Stimulated activated CD8-positive, alpha-beta memory T cell treated with anti-CD3 and anti-CD28 coated beads, Interleukin-4, amount 100 ng/mL, for 1 hour (primary cell): Measurements from ENCODE around the gene SZRD1.
"Not testable (repeated sequence)": the region's sequence is repeated elsewhere in the genome, so short reads cannot be mapped to it uniquely, and the experiment has no call there.

Source experiments
- DNase-seq, 2 donors: peaks; one replicate each; pipeline ENCODE4 v3.0.0-alpha.2; 2020; ENCODE audit warnings: low read depth in 2 of 2, low spot score in 1 of 2

The SZRD1 gene, protein sequence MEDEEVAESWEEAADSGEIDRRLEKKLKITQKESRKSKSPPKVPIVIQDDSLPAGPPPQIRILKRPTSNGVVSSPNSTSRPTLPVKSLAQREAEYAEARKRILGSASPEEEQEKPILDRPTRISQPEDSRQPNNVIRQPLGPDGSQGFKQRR

DNA sequence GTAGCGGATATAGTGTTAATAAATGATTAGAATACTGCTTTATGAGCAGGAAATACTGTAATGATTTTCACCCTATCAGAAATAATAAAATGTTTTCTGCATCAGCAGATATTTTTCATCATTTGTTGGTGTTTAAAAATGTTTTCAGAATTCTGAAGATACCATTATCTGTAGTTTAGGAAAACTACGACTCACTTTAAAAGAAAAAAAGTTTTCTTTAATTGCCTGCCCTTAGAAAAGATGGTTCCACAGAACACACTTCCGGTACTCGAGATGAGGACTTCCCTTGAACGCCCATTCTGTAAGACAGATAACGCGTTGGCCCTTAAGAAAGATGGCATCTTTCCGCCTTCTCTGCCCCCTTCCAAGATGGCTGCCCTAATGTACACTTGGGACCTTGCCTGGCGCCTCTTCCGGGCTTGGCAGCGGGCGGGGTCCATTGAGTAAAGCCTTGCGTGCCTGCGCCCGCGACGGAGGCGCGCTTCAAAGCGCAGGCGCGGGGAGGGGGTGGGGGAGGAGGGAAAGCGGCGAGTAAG is at the start of gene SZRD1:
SZRD1 (plus strand) TSS at position 521 of the 536 bp plus-strand sequence. CDS start 16 bp downstream, outside the sequence.
- DNase-seq: peak; percentile 76 to 89

DNA sequence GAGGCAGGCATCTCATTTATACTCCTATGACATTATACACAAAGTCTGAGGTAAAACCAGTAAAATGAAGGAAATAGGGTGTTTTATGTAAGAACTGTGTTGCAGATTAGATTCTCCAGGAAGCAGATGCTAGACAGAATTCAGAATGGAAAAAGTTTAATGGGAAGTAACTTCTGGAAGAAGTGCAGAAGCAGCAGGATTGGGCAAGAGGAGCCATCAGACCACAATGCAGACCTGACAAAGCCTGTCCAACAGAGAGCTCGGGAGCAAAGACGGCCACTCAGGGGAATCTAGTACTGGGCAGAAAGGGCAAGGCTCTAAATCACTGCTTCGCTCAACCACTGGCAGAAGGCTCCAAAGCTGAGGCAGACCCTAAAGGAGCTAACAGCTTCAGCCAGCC is 48.5 kb upstream of the SZRD1 start:
- DNase-seq: no peak

DNA sequence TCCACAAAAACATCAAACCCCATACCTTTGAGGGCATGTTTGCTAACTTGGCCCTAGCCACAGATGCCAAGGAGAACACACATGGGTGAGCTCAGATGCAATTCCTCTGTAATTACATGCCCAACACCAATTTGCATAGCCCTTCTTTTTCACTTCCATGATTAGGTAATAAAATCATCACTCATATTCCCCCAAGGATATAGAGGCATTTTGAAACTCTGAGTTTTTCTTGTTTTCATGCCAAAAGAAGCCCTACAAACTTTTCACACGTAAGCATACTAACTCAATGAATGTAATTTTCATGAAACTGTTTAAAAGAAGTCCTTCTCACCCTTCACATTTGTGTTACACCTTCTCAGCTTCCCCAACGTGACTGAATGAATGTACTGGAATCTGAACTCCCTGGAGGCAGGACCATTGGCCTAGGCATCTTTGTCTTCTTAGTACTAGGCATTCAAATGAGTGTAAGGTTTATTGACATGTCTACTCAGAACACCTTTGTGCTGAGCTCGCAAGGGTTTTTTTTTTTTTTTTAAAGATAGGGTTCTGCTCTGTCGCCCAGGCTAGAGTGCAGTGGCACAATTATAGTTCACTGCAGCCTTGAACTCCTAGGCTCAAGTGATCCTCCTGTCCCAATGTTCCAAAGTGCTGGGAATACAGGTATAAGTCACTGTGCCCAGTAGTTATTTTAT is 45.7 kb upstream of the SZRD1 start:
- no peak for DNase-seq

DNA sequence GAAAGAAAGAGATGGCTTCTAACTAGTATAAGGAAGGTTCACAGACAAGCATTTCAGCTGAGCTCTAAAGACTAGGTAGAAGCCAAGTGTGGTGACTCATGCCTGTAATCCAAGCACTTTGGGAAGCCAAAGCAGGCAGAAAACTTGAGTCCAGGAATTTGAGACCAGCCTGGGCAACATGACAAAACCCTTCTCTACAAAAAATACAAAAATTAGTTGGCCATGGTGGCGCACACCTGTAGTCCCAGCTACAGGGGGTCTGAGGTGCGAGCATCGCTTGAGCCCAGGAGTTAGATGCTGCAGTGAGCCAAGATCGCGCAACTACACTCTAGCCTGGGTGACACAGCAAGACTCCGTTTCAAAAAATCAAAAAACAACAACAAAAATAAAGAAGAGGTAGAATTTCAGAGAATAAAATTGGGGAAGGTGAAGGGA is 42.6 kb upstream of the SZRD1 start:
- no peak for DNase-seq

DNA sequence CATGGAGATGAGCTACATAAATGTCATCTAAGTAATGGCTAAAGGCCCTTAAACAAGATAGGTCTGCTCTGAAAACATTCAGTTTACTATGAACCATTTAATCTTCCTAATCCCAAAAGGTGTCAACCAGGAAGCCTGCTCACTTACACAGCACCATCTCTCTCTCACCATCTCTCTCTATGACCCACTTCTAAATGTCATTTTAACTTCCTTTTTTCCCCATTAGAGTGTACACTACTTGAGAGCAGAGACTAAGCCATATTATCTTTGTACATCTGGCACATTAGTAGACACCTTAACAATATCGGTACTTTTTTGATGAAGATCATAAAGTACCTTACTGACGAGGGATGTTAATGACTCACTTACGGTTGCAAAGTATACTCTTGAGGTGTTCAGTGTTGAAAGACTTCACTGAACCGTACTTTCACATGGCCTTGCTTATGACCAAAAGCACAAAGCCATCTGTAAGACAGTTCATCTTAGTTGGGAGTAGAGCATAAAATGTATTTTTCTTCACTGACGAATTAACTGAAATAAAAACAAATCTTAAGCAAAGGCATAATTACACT is 40.1 kb upstream of the SZRD1 start:
- DNase-seq: no peak

DNA sequence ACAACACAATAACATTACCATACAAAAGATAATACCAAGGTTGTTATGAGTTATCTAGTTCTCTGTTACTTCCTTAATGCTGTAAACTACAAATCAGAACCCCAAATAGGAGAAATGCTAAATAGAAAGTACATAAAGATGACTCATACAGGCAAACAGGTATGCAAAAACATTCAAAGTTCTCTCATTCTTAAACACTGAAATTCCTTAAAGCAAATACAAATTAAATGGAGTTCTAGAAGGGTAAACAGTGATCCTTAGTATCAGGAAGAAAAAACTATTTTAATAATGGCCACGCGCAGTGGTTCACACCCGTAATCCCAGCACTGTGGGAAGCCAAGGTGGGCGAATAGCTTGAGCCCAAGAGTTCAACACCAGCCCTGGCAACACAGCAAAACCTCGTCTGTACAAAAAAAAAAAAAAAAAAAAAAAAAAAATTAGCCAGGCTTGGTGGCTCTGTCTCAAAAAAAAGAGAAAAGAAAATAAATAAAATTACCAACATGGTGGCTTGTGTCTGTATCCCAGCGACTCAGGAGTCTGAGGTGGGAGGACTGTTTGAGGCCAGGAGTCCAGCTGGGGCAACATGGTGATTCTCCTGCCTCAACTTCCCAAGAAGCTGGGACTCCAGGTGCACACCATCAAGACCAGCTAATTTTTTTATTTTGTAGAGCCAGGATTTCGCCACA is 32.2 kb upstream of the SZRD1 start:
- no peak for DNase-seq

DNA sequence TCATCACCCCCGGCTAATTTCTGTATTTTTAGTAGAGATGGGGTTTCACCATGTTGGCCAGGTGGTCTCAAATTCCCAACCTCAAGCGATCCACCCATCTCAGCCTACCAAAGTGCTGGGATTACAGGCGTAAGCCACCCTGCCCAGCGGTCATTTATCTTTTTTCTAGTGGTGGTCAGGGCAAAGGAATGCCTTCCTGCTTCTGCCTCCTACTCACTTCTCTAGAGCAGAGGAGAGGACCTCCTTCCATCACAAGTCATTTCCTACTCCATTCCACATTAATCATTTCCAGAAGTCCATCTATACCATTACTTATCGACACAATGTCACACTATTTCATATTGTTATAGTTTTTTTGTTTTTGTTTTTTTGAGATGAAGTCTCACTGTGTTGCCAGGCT is 28.1 kb upstream of the SZRD1 start:
- DNase-seq: no peak

DNA sequence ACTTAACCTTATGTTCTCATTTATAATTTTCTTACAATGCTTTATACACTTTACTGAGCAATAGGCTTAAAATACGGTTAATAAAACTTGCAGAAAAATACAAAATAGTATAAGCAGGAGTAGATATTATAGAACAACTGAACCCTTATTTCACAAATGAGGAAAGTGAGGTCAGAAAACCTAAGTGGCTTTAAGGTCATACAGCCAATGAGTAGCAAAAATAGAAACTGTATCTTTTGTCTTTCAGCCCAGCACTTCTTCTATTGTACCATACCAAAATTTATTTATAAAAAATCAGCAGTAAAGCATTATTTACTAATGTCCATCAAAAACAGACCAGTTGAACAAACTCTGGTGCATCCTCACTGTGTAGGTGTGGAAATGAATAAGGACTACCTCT is 26.4 kb upstream of the SZRD1 start:
- no peak for DNase-seq

DNA sequence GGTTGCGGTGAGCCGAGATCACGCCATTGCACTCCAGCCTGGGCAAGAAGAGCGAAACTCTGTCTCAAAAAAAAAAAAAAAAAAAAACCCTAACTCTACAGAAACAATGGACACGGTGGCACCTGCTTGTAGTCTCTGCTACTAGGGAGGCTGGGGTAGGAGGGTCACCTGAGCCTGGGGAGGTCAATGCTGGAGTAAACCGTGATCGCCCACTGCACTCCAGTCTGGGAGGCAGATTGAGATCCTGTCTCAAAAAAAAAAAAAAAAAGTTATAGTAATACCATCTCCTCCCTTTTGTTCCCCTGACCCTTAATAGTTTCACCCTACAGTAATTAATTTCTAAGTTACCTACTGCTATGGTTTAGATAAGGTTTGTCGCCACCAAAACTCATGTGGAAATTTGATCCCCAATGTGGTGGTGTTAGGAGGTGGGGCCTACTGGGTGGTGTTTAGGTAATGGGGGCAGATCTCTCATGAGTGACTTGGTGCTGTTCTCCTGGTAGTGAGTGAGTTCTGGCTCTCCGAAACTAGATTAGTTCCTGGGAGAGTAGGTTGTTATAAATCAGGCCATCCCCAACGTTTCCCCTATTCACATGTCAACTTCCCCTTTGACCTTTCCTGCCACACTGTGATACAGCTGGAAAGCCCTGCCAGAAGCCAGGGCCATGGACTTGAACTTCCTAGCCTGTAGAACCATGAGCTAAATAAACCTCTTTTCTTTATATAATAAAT is 24.5 kb upstream of the SZRD1 start:
- DNase-seq: no peak

DNA sequence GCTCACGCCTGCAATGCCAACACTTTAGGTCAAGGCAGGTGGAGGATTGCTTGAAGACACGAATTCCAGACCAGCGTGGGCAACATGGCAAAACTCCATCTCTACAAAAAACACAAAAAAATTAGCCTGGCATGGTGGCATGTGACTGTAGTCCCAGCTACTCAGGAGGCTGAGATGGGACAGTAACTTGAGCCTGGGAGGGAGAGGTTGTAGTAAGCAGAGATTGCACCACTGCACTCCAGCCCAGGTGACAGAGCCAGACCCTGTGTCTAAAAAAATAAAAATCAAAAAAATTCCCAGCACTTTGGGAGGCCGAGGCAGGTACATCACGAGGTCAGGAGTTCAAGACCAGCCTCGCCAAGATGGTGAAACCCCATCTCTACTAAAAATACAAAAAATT is 23.8 kb upstream of the SZRD1 start:
- DNase-seq: not testable (repeated sequence)

DNA sequence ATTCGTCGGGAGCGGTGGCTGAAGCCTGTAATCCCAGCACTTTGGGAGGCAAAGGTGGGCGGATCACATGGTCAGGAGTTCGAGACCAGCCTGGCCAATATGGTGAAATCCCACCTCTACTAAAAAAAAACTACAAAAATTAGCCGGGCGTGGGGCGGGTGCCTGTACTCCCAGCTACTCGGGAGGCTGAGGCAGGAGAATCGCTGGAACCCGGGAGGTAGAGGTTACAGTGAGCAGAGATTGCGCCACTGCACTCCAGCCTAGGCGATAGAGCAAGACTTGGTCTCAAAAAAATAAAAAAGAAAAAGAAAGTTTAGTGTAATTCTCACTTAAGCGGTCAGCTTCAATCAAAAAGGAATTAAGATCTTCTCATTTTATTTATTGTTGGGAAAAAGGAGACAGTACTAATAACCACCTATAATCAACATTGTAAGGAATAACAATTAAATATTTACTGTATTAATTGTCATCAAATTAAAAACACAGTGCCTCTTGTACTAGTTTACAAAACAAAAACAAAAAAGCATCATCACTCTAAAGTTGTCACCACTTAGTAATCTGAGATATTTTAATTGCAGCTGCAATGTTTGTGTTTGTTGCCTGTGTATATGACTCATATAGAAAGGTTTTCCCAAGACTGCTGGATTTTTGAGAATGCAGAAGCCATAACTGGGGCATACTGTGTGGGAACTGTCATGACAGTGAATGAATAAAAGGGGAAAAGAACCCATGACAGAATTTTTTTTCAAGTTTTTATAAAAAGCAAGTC is 18.4 kb upstream of the SZRD1 start:
- no peak for DNase-seq

DNA sequence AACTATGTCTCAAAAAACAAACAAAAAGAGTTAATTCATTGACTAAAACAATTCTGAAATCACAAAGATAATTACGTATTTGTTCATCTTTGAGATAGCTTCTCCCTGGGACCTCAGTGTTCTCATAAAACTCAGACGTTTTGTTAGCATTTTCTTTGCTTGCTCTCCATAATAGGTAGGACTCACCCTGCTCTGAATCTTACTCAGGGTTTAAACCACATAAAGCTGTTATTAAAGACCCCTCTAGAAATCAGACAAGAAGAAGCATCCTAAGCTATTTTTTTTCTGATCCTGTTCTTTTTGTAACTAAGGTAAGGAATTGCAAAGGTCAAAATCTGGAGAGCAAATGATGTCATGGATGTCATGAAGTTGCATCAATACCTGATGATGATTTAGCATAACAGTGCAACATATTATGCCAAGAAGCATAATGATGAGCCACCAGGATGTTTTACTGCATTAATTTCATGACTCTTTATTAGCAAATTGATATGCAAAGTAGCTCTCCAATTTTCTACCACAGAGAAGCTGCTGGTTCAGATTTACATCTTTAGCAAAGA is 17.1 kb upstream of the SZRD1 start:
- DNase-seq: no peak

DNA sequence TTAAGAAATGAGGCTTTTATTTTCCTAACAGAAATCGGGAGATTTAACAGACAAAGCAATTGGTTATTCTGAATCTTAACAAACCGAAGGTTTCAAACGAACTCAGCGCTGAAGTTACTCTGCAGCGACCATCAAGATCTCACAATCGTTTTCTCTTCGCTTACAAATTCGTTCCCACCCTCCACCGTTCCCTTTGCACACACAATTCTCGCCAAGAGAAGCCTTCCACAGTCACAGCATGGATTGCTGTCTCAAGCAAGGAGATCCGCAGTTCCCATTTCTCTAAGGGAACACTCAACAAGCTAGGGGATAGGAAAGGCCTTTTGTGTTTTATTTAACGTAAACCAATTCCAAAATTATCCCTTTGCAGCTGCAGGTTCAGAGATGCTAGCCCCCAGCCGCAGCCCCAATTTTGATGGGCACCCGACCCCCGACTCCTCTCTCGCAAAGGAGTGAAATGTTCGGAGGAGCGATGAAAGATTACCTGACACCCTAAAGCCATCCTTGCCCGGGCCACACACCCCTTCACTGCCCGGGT is 15.5 kb upstream of the SZRD1 start:
- no peak for DNase-seq

DNA sequence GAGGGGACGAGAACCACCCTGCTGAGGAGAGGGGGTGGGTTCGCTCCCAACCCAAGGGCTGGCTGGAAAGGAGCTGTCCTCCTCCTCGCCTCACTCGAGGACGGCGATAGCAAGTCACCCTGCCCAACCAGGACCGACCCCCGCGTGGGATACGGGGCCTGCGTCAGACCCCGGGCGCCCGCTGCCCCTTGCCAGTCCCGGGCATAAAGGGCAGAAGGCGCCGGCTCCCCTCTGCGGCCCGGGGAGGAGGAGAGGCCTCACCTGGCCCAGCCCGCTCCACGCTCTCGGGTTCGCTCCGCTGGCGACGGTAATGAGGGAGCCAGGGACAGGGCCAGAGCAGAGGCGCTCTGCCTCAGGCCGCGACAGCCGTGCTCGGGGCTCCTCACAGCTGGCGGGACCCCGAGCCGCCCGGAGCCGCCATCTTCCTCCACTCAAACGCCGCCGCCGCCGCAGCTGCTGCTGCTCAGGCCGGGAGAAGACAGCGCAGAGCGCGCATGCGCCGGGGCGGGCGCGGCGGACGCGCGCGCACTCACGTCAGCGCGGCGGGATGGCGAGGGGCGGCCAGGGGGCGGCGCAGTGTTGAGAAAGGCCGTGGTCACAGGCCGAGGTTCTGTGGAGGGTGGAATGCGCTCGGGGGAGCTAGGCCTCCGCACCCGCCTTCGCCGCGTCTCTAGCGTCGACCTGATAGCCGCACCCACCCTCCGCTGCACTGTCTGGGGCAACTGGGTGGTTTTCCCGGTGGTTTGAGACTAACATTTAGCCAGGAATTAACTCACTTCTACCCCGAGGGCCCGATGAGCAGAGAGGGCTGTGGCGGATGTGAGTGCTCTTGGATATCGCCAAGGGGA is 14.8 kb upstream of the SZRD1 start, which contains the start of gene FBXO42:
FBXO42 (minus strand) TSS at position 487 of the 848 bp plus-strand sequence. CDS start 37,062 bp downstream, outside the sequence.
- peak; percentile 77 to 83 for DNase-seq

DNA sequence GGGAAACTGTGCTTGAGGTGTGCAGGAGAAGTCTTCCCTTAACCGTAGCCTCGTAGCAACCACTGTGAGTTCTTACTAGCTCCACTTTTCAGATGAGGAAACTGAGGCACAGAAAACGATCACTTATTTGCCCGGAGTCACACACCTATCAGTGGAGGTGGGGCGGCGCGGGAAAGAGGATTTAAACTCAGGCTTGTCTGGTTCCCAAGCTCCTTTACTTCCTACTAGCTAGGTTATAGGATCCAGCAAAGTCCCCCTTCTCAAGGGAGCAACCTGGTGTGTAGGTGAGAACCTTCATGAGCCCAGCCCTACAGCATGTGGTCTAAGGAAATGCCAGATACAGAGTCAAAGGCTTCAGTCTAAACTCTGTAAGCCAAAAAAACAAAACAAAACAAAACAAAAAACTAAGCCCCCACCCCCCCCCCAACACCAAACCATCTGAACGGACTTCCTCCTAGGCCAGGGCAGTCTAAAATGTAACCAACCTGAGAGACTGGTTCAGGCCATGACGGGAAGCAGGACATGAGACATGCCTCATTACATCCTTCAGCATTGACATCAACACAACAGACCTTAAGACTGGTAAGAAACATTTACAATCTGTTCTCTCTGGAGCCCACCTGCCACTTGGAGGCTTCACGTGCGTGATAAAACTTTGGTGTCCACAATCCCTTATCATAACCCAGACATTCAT is 14.1 kb upstream of the SZRD1 start:
- DNase-seq: no peak

DNA sequence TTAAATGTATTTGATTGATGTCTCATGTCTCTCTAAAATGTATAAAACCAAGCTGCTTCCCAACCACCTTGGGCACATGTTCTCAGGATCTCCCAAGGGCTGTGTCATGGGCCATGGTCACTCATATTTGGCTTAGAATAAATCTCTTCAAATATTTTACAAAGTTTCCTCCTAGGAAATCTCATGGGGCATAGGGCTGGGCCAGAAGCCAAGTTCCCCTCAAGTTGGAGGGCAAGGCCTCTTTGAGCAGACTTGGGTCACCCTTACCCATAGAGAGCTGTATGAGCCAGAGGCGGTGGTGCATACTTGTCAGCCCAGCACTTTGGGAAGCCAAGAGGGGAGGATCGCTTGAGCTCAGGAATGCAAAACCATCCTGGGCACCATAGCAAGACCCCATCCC is 12.4 kb upstream of the SZRD1 start:
- DNase-seq: no peak

DNA sequence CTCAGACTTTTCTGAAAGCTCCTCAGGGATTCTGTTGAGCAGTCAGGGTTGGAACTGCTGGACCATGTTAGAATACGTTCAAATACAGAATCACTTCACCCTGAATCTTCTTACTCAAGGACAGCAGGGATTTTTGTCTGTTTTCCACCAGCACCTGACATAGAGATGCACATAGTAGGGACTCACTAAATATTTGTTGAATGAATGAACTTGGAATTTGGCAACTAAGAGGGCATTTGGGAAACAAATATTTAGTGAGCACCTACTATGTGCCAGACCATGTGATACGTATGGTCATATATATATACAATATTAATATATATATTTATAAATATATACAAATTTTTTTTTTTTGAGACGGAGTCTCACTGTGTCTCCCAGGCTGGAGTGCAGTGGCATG is 10.2 kb upstream of the SZRD1 start:
- no peak for DNase-seq

DNA sequence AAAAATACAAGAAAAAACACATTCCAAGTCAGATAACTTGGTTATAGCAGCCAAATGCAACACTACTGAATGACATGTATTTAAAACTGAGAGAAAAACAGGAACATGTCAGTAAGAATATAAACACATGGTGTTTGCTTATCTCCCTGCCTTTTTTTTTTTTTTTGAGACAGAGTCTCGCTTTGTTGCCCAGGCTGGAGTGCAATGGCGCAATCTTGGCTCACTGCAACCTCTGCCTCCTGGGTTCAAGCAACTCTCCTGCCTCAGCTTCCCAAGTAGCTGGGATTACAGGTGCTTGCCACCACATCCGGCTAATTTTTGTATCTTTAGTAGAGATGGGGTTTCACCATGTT is 1.9 kb upstream of the SZRD1 start:
- DNase-seq: not testable (repeated sequence)
